GM12878 (cell line): ENCODE data around the gene PITRM1. TPM values are rescaled to one million over a fixed set of nuclear protein-coding genes. Genes with fewer than 3 reads are reported as not detected.

Experiments used
- ATAC-seq: fragments of 200-7000 bp; cut with Tn5 transposase; 3 replicates; pipeline ENCODE4 v1.9.1; 2020; ENCODE audit warnings: mild to moderate bottlenecking, moderate library complexity
- BruUV-seq: library from RNA; stranded (reverse); fragments of 400-500 nt; replicated peaks from 2 replicates; lab custom pipeline; 2021; lab: Mats Ljungman, UMichigan
- CTCF ChIA-PET: fragments of 300-600 bp; sonication (Branson Sonifier 250); formaldehyde crosslinking; extraction: SDS; loops from one replicate; lab custom pipeline; 2021; ENCODE audit warnings: inconsistent platforms; lab: Yijun Ruan, JAX
- POLR2A ChIA-PET: fragments of 350-600 bp; formaldehyde crosslinking; extraction: SDS; loops from one replicate; lab custom pipeline; 2021; ENCODE audit warnings: inconsistent platforms; lab: Charles Lee
- RAD21 ChIA-PET: fragments of 300-600 bp; sonication (Branson Sonifier 250); formaldehyde crosslinking; loops from one replicate; lab custom pipeline; 2023; ENCODE audit warnings: antibody characterized with exemption; ENCODE audit not compliant: unreplicated experiment; lab: Charles Lee
- SMC1A ChIA-PET: fragments of 300-600 bp; sonication (Branson Sonifier 250); formaldehyde crosslinking; loops from one replicate; lab custom pipeline; 2023; ENCODE audit not compliant: unreplicated experiment, uncharacterized antibody; lab: Charles Lee
- DNase-seq: peaks from one replicate; pipeline ENCODE4 v3.0.0-alpha.2; 2011; ENCODE audit warnings: low read depth, low spot score
- FAIRE-seq: peaks from 3 replicates; lab custom pipeline; 2011; peaks lifted over from hg19 to GRCh38; lab: Jason Lieb, UNC
- H2AFZ ChIP-seq: 2 replicates; pipeline ENCODE4 v1.6.0; 2011; ENCODE audit warnings: low read depth, low read length, control low read depth; ENCODE audit not compliant: control insufficient read depth
- H3K27ac ChIP-seq: 2 replicates; pipeline ENCODE4 v1.5.1; 2011; ENCODE audit warnings: control low read depth; ENCODE audit not compliant: control insufficient read depth, insufficient read depth
- H3K27me3 ChIP-seq, 2 experiments: replicated peaks in 1 of 2; 2 replicates each; pipeline versions ENCODE4 v1.6.0 to v1.6.1; 2011; ENCODE audit warnings: low read length in 1 of 2; ENCODE audit not compliant: control insufficient read depth in 2 of 2, insufficient read depth in 2 of 2
- H3K36me3 ChIP-seq, 2 experiments: 2 replicates each; pipeline ENCODE4 v1.5.1; 2011; ENCODE audit warnings: low read length in 1 of 2; ENCODE audit not compliant: control insufficient read depth in 2 of 2, insufficient read depth in 2 of 2
- H3K4me1 ChIP-seq: 2 replicates; pipeline ENCODE4 v1.6.1; 2011; ENCODE audit warnings: mild to moderate bottlenecking, low read length, moderate library complexity, mixed read lengths; ENCODE audit not compliant: control insufficient read depth, insufficient read depth
- H3K4me2 ChIP-seq: 2 replicates; pipeline ENCODE4 v1.6.0; 2011; ENCODE audit warnings: control low read depth; ENCODE audit not compliant: control insufficient read depth, insufficient read depth
- H3K4me3 ChIP-seq: fragments of 200-600 bp; sonication (generic); 2 replicates; pipeline ENCODE4 v1.5.1; 2016
- H3K79me2 ChIP-seq: 2 replicates; pipeline ENCODE4 v1.6.0; 2011; ENCODE audit warnings: low read length; ENCODE audit not compliant: control insufficient read depth, insufficient read depth
- H3K9ac ChIP-seq: 2 replicates; pipeline ENCODE4 v1.8.0; 2011; ENCODE audit warnings: low read length, control low read depth, mixed read lengths; ENCODE audit not compliant: control insufficient read depth, insufficient read depth
- H3K9me3 ChIP-seq: replicated peaks from 3 replicates; pipeline ENCODE4 v1.5.1; 2011; ENCODE audit warnings: mild to moderate bottlenecking, low read length; ENCODE audit not compliant: control insufficient read depth, insufficient read depth
- H4K20me1 ChIP-seq: 2 replicates; pipeline ENCODE4 v1.6.0; 2011; ENCODE audit not compliant: control insufficient read depth, insufficient read depth
- ASH2L ChIP-seq: fragments of 300-600, 200-600 bp; sonication (generic); IDR thresholded peaks from 2 replicates; pipeline ENCODE4 v1.6.1; 2017; ENCODE audit warnings: low read depth, mild to moderate bottlenecking, borderline replicate concordance
- FOS ChIP-seq: IDR thresholded peaks from 3 replicates; pipeline ENCODE4 v1.6.1; 2011; ENCODE audit warnings: borderline replicate concordance; ENCODE audit not compliant: insufficient read length; ENCODE audit errors: extremely low read depth
- FOXM1 ChIP-seq: IDR thresholded peaks from 2 replicates; pipeline ENCODE4 v1.6.1; 2012; ENCODE audit warnings: low read depth, mild to moderate bottlenecking, inconsistent platforms, low read length, moderate library complexity
- HCFC1 ChIP-seq: fragments of 150-350 bp; IDR thresholded peaks from 2 replicates; pipeline ENCODE4 v1.6.1; 2014; ENCODE audit warnings: low read length
- HDAC6 ChIP-seq: fragments of 200-600 bp; sonication (generic); IDR thresholded peaks from one replicate; pipeline ENCODE4 v1.8.0; 2017; ENCODE audit warnings: antibody characterized with exemption; ENCODE audit not compliant: unreplicated experiment
- MTA3 ChIP-seq: IDR thresholded peaks from 2 replicates; pipeline ENCODE4 v1.6.1; 2012; ENCODE audit warnings: low read length, inconsistent platforms, borderline replicate concordance
- RAD51 ChIP-seq: fragments of 450-650 bp; IDR thresholded peaks from 2 replicates; pipeline ENCODE4 v1.6.1; 2016; ENCODE audit warnings: moderate library complexity, mild to moderate bottlenecking, inconsistent platforms
- SIX5 ChIP-seq: IDR thresholded peaks from 2 replicates; pipeline ENCODE4 v1.6.1; 2011; ENCODE audit warnings: mild to moderate bottlenecking, low read depth, low read length, moderate library complexity; ENCODE audit not compliant: severe bottlenecking
- SUZ12 ChIP-seq: fragments of 200-600 bp; sonication (generic); IDR thresholded peaks from one replicate; pipeline ENCODE4 v1.6.1; 2018; ENCODE audit warnings: antibody characterized with exemption, mild to moderate bottlenecking; ENCODE audit not compliant: unreplicated experiment
- TCF12 ChIP-seq: IDR thresholded peaks from 2 replicates; pipeline ENCODE4 v1.6.1; 2011; ENCODE audit warnings: low read depth, mild to moderate bottlenecking, low read length
- TCF7 ChIP-seq: IDR thresholded peaks from 2 replicates; pipeline ENCODE4 v1.6.1; 2014; ENCODE audit warnings: antibody characterized with exemption, borderline replicate concordance
- ZNF274 ChIP-seq: IDR thresholded peaks from one replicate; pipeline ENCODE4 v1.8.0; 2011; ENCODE audit not compliant: insufficient read length, insufficient read depth
- WGBS: methylation state at CpG from one replicate; pipeline ENCODE4 v1.1.6; 2016; ENCODE audit warnings: low lambda C conversion rate; ENCODE audit not compliant: insufficient replicate concordance, insufficient coverage; ENCODE audit errors: missing lambda C conversion rate; 5-methylcytosine and 5-hydroxymethylcytosine counted together
- in situ Hi-C: fragments of 300-500 bp; cut with MboI; formaldehyde crosslinking; loops from 9 replicates; pipeline ENCODE4 v1.14.3; 2018; ENCODE audit warnings: mixed read lengths
- intact Hi-C: fragments of 100-400 bp; cut with micrococcal nuclease; formaldehyde crosslinking; loops from one replicate; pipeline ENCODE4 v1.14.2; 2022; ENCODE audit not compliant: unreplicated experiment
- polyA plus RNA-seq, 11 experiments: library from polyadenylated mRNA; depleted of rRNA in 4 of 11; unstranded in 6 of 11; stranded (reverse) in 5 of 11; fragments of >200 nt; fragmentation: Nextera tagmentation in 4 of 11; fragmentation: Illumina TruSeq in 1 of 11; extraction: Ambion mirVana in 4 of 11; extraction: Trizol in 1 of 11; gene quantifications; 1 replicate in 1 of 11; 2 replicates in 10 of 11; pipeline versions ENCODE4 v1.2.1 to v1.2.3, GENCODE V29; 2011 to 2016; ENCODE audit warnings: inconsistent platforms in 2 of 11, missing spikeins in 2 of 11, low read depth in 1 of 11
- total RNA-seq, 4 experiments: library from RNA; depleted of rRNA in 3 of 4; stranded (reverse); fragments of >200 nt in 3 of 4; fragmentation: Illumina TruSeq in 1 of 4; extraction: Trizol in 1 of 4; gene quantifications; 2 replicates each; pipeline versions ENCODE4 v1.2.1 to v1.2.3, GENCODE V29; 2013 to 2021
- TF ChIP-seq, protein P1 (sequence below): fragments of 450-650 bp; IDR thresholded peaks from 2 replicates; pipeline ENCODE4 v1.6.1; 2017; ENCODE audit warnings: mild to moderate bottlenecking
- TF ChIP-seq, protein P2 (sequence below): fragments of 450-650 bp; IDR thresholded peaks from 2 replicates; pipeline ENCODE4 v1.6.1; 2016; ENCODE audit warnings: mild to moderate bottlenecking
- TF ChIP-seq, protein P3 (sequence below): IDR thresholded peaks from 2 replicates; pipeline ENCODE4 v1.6.1; 2011; ENCODE audit warnings: borderline replicate concordance, low read depth, mild to moderate bottlenecking, moderate library complexity, low read length; ENCODE audit not compliant: insufficient read depth, poor library complexity, severe bottlenecking
- TF ChIP-seq, protein P4 (sequence below): IDR thresholded peaks from 2 replicates; pipeline ENCODE4 v1.6.1; 2012; ENCODE audit warnings: low read depth, low read length, improper control_type of control experiment

The PITRM1 gene
- total and polyA plus RNA-seq, 10 of the 15 experiments (the other 5 are each of a cell fraction or from before 2014, with no cell fraction given): 15.5 to 53.0 (median 45.0) TPM

DNA sequence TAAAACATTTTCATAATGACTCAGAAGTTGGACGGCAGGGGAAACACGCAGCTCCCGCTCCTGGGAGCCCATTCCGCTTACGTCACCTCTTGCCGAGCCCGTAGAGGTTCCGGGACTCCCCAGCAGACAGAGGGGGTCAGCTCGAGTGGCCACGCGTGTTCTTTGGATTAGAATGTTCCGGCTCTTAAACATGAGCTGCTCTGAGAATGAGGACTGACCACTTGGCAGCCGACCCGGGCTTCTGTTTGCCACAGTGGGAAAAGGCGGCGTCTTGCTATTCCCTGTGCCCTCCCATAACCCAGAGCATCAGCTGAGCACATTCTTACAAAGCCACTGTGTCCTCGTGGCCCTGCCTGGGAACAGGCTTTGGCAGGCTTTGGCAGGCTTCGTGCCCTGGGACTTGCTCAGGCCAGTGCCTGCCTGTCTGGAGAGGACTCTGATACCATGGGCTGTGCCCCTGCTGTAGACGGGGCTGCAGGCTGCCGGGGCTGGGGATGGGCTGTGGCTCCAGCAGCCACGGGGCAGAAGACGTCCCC is 65.1 kb downstream of the PITRM1 start:
- Histone ChIP-seq H3K27ac (no peak overlapping the region), H3K4me2 (no peak overlapping the region), H3K4me1 (no peaks in the 10 kb centered on the region), H3K27me3 (no peaks in the 10 kb centered on the region), H3K4me3 (no peak overlapping the region), H3K9me3 (no peaks in the 10 kb centered on the region), H3K9ac (no peak overlapping the region), H3K79me2 (no peaks in the 10 kb centered on the region), H3K36me3 (peaks cover 46 to 53% of the 10 kb centered on the region in 2 experiments), H2AFZ (no peak overlapping the region), H4K20me1 (no peaks in the 10 kb centered on the region)
- 95% methylated on average over 22 of the region's 22 CpGs for WGBS
- no TSS peak for BruUV-seq
- DNase-seq: no peak
- ATAC-seq: no peak
- RAD21 ChIA-PET: no interaction called here
- FAIRE-seq: no peak
- POLR2A ChIA-PET: no interaction called here
- in situ Hi-C loops: no loop called here
- intact Hi-C loops: no loop called here
- SMC1A ChIA-PET: no interaction called here
- TF ChIP-seq, protein P1, sequence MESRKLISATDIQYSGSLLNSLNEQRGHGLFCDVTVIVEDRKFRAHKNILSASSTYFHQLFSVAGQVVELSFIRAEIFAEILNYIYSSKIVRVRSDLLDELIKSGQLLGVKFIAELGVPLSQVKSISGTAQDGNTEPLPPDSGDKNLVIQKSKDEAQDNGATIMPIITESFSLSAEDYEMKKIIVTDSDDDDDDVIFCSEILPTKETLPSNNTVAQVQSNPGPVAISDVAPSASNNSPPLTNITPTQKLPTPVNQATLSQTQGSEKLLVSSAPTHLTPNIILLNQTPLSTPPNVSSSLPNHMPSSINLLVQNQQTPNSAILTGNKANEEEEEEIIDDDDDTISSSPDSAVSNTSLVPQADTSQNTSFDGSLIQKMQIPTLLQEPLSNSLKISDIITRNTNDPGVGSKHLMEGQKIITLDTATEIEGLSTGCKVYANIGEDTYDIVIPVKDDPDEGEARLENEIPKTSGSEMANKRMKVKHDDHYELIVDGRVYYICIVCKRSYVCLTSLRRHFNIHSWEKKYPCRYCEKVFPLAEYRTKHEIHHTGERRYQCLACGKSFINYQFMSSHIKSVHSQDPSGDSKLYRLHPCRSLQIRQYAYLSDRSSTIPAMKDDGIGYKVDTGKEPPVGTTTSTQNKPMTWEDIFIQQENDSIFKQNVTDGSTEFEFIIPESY: no peak
- TF ChIP-seq FOXM1: no peak
- TF ChIP-seq, protein P2, sequence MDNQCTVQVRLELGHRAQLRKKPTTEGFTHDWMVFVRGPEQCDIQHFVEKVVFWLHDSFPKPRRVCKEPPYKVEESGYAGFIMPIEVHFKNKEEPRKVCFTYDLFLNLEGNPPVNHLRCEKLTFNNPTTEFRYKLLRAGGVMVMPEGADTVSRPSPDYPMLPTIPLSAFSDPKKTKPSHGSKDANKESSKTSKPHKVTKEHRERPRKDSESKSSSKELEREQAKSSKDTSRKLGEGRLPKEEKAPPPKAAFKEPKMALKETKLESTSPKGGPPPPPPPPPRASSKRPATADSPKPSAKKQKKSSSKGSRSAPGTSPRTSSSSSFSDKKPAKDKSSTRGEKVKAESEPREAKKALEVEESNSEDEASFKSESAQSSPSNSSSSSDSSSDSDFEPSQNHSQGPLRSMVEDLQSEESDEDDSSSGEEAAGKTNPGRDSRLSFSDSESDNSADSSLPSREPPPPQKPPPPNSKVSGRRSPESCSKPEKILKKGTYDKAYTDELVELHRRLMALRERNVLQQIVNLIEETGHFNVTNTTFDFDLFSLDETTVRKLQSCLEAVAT: no peak
- no peak for TF ChIP-seq MTA3
- no peak for TF ChIP-seq HCFC1
- no peak for TF ChIP-seq RAD51
- TF ChIP-seq ZNF274: no peak
- TF ChIP-seq HDAC6: no peak
- TF ChIP-seq SIX5: no peak
- TF ChIP-seq ASH2L: no peak
- TF ChIP-seq, protein P3, sequence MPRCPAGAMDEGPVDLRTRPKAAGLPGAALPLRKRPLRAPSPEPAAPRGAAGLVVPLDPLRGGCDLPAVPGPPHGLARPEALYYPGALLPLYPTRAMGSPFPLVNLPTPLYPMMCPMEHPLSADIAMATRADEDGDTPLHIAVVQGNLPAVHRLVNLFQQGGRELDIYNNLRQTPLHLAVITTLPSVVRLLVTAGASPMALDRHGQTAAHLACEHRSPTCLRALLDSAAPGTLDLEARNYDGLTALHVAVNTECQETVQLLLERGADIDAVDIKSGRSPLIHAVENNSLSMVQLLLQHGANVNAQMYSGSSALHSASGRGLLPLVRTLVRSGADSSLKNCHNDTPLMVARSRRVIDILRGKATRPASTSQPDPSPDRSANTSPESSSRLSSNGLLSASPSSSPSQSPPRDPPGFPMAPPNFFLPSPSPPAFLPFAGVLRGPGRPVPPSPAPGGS: no peak
- TF ChIP-seq TCF12: no peak
- TF ChIP-seq, protein P4, sequence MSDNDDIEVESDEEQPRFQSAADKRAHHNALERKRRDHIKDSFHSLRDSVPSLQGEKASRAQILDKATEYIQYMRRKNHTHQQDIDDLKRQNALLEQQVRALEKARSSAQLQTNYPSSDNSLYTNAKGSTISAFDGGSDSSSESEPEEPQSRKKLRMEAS: no peak
- no peak for TF ChIP-seq FOS
- TF ChIP-seq SUZ12: no peak
- no peak for TF ChIP-seq TCF7
- CTCF ChIA-PET: no interaction called here
